ENCODE measurements around the gene ANKRD33B.

DNA sequence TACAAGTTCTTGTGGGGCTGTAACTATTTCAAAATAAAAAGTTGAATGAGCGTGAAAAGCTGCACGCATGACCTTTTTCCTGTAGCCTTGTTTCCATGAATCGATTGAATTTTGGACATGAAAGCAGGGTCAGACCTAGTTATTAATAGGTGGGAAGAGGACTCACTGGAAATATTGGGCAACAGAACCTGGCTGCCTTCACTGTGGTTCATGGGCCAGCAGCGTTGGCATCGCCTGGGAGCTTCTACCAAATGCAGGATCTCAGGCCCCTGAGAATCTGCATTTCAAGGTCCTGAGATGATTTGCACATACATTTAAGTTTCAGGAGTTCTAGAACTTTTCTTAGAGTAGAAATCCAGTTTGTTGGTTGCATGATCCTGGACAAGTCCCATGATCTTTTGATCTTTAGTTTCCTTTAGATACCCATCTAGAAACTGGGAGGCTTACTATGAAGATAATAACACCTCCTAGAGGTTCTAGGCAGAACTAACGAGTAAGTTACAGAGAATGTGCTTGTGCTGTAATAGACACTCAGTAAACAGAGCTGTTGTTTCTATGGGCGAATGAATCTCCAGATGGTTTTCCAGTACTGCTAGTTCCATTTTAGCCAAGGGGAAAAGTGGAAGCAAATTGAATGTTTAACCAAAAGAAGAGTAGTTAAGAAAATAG is 12.4 kb downstream of the ANKRD33B start:
- TF ChIP-seq EZH2phosphoT487 (IDR thresholded peaks at IDR 0.05; ENCODE audit: low read length) (no peak), EZH2 (optimal IDR thresholded peaks at IDR 0.05; ENCODE audit: low read depth, low read length) (no peak)

All from MM.1S (cell line).